Aorta (tissue), 5 donors: ENCODE measurements around the gene PRELID2. TPM values are rescaled to one million over a fixed set of nuclear protein-coding genes. Genes with fewer than 3 reads are reported as not detected.
A peak's percentile ranks its signal among the peaks of the same experiment; 100 is the strongest.

Source experiments
- ATAC-seq: fragments of 200-7000 bp; cut with Tn5 transposase; one replicate; pipeline ENCODE4 v1.9.1; 2022; ENCODE audit warnings: moderate library complexity; ENCODE audit not compliant: low FRiP score
- DNase-seq, 2 donors: peaks; one replicate each; pipeline ENCODE4 v3.0.0-alpha.2; 2020
- H3K27ac ChIP-seq, 2 donors: one replicate each; pipeline ENCODE4 v1.5.1; 2013; ENCODE audit warnings: low read length in 2 of 2, mild to moderate bottlenecking in 2 of 2, moderate library complexity in 2 of 2, control low read depth in 1 of 2, inconsistent platforms in 1 of 2, low read depth in 1 of 2
- H3K27me3 ChIP-seq, 2 donors: one replicate each; pipeline ENCODE4 v1.6.1; 2013; ENCODE audit warnings: control low read depth in 1 of 2, low read length in 1 of 2, mild to moderate bottlenecking in 1 of 2, moderate library complexity in 1 of 2; ENCODE audit not compliant: insufficient read depth in 2 of 2, control insufficient read depth in 1 of 2
- H3K36me3 ChIP-seq, 2 donors: one replicate each; pipeline ENCODE4 v1.6.1; 2013; ENCODE audit warnings: control low read depth in 1 of 2, low read length in 1 of 2, mild to moderate bottlenecking in 1 of 2; ENCODE audit not compliant: insufficient read depth in 2 of 2, control insufficient read depth in 1 of 2
- H3K4me1 ChIP-seq, 2 donors: one replicate each; pipeline ENCODE4 v1.6.1; 2013; ENCODE audit warnings: low read length in 2 of 2, control low read depth in 1 of 2, mild to moderate bottlenecking in 1 of 2, moderate library complexity in 1 of 2; ENCODE audit not compliant: insufficient read depth in 2 of 2, control insufficient read depth in 1 of 2
- H3K4me3 ChIP-seq, 2 donors: one replicate each; pipeline ENCODE4 v1.5.1; 2013; ENCODE audit warnings: low read length in 2 of 2, control low read depth in 1 of 2, mild to moderate bottlenecking in 1 of 2
- H3K9me3 ChIP-seq: one replicate; pipeline ENCODE4 v1.6.1; 2013; ENCODE audit warnings: mild to moderate bottlenecking, low read length; ENCODE audit not compliant: control insufficient read depth
- WGBS, 2 donors: extraction: QIAGEN DNeasy Blood & Tissue Kit; methylation state at CpG; one replicate each; pipeline ENCODE4 v1.1.7; 2013; 5-methylcytosine and 5-hydroxymethylcytosine counted together
- intact Hi-C, 2 donors: fragments of 100-400 bp; cut with DNase I; formaldehyde crosslinking; loops; one replicate each; pipeline versions ENCODE4 v1.14.2 to v1.15.0; 2022
- polyA plus RNA-seq, 2 donors: library from polyadenylated mRNA; stranded (reverse); fragments of 200-250 nt; gene quantifications; one replicate each; pipeline ENCODE4 v1.2.3, GENCODE V29; 2013
- total RNA-seq, 2 donors: library from RNA; stranded (reverse); fragmentation: NEBNext Ultra II Directional; extraction: Animal tissue kit (Norgen Biotek cat#: 25700); gene quantifications; one replicate each; pipeline ENCODE4 v1.2.1, GENCODE V29; 2021
- donor health status: healthy with polysubstance abuse.
- donor health status: Bipolar disorder and iron deficiency.
- donor health status: DM: no; HTN: no; CAD: no.
- donor health status: DM: no; HTN: no; CAD: no.
- donor health status: DM: yes; HTN: yes; CAD: no.

Gene PRELID2
- total and polyA plus RNA-seq, 4 donors = 4.3 to 28.7 (median 15.8) TPM

DNA sequence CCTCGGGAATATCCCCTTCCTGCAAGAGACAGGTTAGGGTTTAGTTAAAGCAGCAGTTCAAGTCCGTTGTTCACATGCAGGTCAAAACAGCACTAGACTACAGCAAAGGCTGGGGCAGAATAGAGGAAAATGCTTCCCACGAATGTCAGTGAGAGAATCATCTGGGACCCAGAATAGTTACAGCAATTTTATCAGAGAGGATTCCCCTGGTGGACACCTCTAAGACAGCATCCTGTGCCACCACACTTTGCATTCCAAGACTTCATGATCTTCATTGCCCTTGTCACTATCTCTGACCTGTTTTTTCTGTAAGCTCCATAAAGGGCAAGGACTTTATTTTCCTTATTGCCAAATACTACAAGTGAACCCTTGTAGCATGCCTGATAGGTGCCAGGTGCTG lies 24.8 kb upstream of the PRELID2 start:
- Histone ChIP-seq H3K4me1 (no peaks in the 10 kb centered on the region), H3K36me3 (no peaks in the 10 kb centered on the region), H3K4me3 (no peak overlapping the region), H3K9me3 (no peaks in the 10 kb centered on the region), H3K27ac (no peak overlapping the region), H3K27me3 (peaks cover 0 to 2% of the 10 kb centered on the region in 2 donors)
- DNase-seq (no peak), ATAC-seq (no peak)
- intact Hi-C loops = no loop called here
- 76 to 81% methylated on average over 3 of the region's 3 CpGs for WGBS, 2 donors

DNA sequence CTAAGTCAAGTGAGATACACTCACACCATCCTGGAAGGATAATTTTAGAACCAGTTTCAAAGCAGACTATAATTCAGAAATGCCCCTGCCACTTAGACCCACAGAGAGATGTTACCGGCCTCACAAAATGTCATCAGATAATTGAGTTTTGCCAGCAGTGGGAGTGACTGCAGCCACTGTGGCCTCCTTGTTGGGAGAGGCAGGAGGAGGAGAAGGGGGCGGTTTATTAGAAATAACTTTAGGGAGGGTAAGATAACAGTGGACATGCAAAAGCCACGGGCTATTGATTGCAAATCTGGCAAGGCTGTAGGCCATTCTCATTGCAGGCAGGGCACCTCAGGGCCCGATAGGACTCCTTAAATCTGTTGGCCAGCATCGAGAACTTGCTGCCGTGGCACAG lies 24.3 kb upstream of the PRELID2 start:
- Histone ChIP-seq H3K9me3 (no peaks in the 10 kb centered on the region), H3K27ac (no peak overlapping the region), H3K36me3 (no peaks in the 10 kb centered on the region), H3K4me3 (no peak overlapping the region), H3K27me3 (peaks cover 0 to 2% of the 10 kb centered on the region in 2 donors), H3K4me1 (no peaks in the 10 kb centered on the region)
- intact Hi-C loops = no loop called here
- 78 to 81% methylated on average over 6 of the region's 6 CpGs for WGBS, 2 donors
- no peak for DNase-seq
- no peak for ATAC-seq

DNA sequence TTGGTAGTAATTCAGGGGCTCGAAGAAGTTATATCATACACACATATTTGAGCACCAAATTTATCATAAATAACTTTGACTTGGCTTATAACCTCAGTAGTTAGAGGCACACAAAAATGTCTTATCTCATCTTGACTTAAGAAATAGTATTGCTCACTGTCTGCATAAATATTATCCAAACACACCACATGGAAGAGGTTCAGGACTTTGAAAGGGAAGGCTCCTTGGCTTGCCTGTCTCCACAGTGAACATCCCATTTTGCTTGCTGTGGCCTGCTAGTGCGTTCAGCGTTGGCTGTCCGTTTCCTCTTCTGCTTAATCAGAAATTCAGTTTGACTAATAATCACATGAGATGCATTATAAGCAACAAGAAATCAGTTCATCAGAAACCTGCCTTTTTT lies 23.8 kb upstream of the PRELID2 start:
- H3K36me3 ChIP-seq = no peaks in the 10 kb centered on the region
- H3K9me3 ChIP-seq = no peaks in the 10 kb centered on the region
- ATAC-seq = no peak
- H3K4me3 ChIP-seq = no peak overlapping the region
- WGBS, 2 donors = 74 to 76% methylated on average over 4 of the region's 4 CpGs
- intact Hi-C loops = no loop called here
- no peak for DNase-seq
- no peaks in the 10 kb centered on the region for H3K27me3 ChIP-seq
- no peaks in the 10 kb centered on the region for H3K4me1 ChIP-seq
- H3K27ac ChIP-seq = no peak overlapping the region

DNA sequence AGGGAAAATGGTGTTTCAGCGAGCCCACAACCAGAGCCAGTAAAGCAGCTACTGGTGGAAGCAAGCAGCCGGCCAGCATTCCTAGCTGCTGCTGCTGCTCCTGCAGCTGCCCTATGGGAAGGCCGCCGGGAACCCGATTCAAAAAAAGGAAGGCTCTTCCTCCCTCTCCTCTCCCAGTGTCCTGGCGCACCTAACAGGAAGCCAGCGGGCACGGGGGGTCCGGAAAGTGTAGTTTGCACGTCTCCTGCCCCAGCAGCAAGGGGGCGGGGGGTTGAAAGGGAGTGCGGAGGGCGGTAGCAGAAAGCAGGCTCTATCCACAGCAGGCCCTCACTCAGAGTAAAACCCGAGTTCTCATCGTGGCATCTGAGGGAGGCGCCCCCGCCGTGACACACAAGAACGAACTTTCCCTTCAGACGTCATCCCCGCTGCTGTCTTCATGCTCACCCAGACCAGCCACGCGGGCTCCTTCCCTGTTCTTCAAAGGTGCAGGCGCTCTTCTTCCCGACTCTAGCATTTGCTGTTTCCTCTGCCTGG lies 21.2 kb upstream of the PRELID2 start:
- no peaks in the 10 kb centered on the region for H3K36me3 ChIP-seq
- 5 to 8% methylated on average over 25 of the region's 25 CpGs for WGBS, 2 donors
- intact Hi-C loops = no loop called here
- H3K4me1 ChIP-seq = no peaks in the 10 kb centered on the region
- no peaks in the 10 kb centered on the region for H3K9me3 ChIP-seq
- H3K27me3 ChIP-seq = no peaks in the 10 kb centered on the region
- H3K4me3 ChIP-seq = peak overlapping the region in 1 of 2 donors; percentile 0
- DNase-seq (peak; percentile 68 to 82), ATAC-seq (peak; percentile 68)
- H3K27ac ChIP-seq = no peak overlapping the region

DNA sequence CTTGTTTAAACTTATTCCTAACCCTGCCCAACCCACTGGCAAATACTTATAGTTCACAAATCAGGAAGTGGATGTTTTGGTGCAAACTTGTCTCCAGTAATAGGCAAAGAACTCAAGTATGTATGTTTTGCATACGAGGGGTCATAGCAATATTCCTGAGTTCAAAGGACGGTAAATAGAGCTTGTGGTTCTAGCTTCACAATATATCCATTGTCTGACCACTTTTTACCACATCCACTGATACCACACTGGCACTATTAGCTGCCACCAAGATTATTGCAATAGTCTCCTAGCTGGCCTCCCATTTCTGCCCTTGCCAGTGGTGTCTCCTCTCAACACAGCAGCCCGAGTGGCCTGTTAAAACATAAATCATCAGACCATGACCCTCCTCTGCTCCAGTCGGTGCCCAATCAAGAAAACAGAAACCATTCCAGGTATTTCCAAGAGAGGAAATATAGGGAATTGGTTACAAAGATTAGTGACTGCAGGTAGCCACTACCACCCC lies 20.7 kb upstream of the PRELID2 start:
- intact Hi-C loops = no loop called here
- ATAC-seq (no peak), DNase-seq (no peak)
- H3K4me3 ChIP-seq = no peak overlapping the region
- H3K27me3 ChIP-seq = no peaks in the 10 kb centered on the region
- H3K36me3 ChIP-seq = no peaks in the 10 kb centered on the region
- 55 to 59% methylated on average over 4 of the region's 4 CpGs for WGBS, 2 donors
- H3K27ac ChIP-seq = no peak overlapping the region
- H3K9me3 ChIP-seq = no peaks in the 10 kb centered on the region
- H3K4me1 ChIP-seq = no peaks in the 10 kb centered on the region

DNA sequence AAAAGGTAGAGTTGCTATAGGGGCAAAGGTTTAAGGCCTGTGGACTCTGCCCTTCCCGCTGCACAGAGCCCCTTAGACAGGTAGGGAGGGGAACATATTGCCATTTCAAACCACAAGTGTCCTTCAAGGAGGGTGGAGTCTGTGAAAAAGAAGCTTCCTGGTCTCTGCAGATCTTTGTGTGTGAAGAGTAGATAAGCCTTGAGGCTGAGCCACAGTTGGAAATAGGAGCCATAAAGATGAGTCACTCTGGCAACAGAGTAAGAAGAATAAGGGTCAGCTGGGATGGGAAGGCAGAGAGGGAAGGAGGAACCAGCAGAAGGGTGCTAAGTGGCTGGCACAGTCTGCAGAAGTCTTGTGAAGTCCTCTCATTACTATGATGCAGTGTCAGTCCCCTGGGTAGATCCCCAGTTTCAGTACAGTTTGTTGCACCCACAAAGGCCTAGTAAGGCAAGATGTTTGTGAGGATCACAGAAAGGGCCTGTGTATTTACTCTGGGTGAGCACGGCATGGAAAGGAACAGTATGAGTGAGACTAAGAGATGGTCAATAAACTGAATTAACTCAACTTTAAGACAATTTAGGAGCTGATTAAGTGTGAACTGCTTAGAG lies 19.6 kb upstream of the PRELID2 start:
- no peaks in the 10 kb centered on the region for H3K36me3 ChIP-seq
- no peaks in the 10 kb centered on the region for H3K9me3 ChIP-seq
- H3K27ac ChIP-seq = no peak overlapping the region
- DNase-seq (no peak), ATAC-seq (peak; percentile 68)
- intact Hi-C loops = no loop called here
- WGBS, 2 donors = 91 to 94% methylated on average over 2 of the region's 2 CpGs
- H3K27me3 ChIP-seq = no peaks in the 10 kb centered on the region
- H3K4me1 ChIP-seq = no peaks in the 10 kb centered on the region
- no peak overlapping the region for H3K4me3 ChIP-seq

DNA sequence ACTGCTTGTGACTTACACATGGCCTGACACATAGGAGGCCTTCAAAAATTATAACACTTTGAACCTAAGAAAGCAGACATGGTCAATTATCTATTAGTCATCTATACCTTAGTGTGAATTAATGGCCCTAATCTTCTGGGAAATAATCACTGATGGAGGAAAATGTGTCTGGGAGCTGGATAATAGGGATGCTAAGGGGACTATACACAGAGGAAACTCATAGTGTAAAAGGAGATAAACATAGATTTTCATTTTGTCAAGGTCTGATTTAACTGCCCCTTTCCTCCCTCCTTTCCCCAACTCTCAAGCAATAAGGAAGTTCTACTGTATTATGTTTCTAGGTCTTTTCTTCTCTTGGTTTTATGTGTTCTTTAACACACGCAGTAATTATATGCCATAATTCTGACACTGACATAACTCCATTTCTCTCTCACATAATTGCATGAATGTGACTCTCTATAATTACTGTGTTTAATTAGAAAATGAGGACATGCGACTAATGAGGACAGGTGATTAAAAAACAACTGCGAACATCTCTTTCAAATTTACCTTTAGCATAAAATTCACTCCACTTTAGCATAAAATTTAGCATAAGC lies 18.7 kb upstream of the PRELID2 start:
- DNase-seq (no peak), ATAC-seq (no peak)
- no peaks in the 10 kb centered on the region for H3K36me3 ChIP-seq
- H3K9me3 ChIP-seq = no peaks in the 10 kb centered on the region
- H3K4me3 ChIP-seq = no peak overlapping the region
- no peaks in the 10 kb centered on the region for H3K4me1 ChIP-seq
- 97 to 99% methylated on average over 3 of the region's 3 CpGs for WGBS, 2 donors
- no peak overlapping the region for H3K27ac ChIP-seq
- intact Hi-C loops = no loop called here
- no peaks in the 10 kb centered on the region for H3K27me3 ChIP-seq

DNA sequence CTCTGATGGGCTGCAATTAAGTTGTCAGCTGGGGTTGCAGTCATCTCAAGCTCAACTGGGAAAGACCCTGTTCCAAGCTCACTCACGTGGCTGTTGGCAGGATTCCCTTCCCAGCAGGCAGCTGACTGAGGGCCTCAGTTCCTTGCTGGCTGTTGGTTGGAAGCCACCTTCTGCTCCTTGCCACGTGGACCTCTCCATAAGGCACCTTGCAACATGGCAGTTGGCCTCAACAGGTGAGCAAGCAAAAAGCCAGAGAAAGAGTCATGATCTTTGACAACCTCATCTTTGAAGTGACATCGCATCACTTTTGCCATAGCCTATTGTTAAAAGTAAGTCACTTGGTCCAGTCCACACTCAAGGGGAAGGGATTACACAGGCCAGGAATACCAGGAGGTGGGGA lies 17.8 kb upstream of the PRELID2 start:
- Histone ChIP-seq H3K4me1 (no peaks in the 10 kb centered on the region), H3K27ac (no peak overlapping the region), H3K27me3 (no peaks in the 10 kb centered on the region), H3K9me3 (no peaks in the 10 kb centered on the region), H3K36me3 (no peaks in the 10 kb centered on the region), H3K4me3 (no peak overlapping the region)
- intact Hi-C loops = no loop called here
- ATAC-seq (no peak), DNase-seq (no peak)
- WGBS, 2 donors = 65 to 71% methylated on average over 3 of the region's 3 CpGs

DNA sequence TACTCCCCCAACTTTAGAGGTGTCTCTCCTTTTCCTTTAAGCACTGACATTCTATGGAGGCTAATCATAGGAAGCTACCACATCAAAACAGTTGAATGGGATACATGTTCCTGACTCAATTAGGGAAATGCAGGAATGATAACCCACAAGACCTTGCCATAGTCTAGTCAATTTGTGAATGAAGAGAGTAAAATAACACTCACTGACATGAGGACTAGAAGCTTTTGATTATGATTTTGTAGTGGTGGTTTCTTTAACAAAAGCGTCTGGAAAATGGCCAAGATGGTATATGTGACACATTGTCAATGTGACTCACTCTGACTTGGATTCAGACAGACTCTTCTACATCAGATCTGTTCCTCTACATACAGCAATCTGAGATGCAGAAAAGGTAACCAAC lies 13.7 kb upstream of the PRELID2 start:
- intact Hi-C loops = no loop called here
- ATAC-seq = no peak
- 71 to 82% methylated on average over 1 of the region's 1 CpG for WGBS, 2 donors

More for the DNA sequence above, 13.7 kb upstream of the PRELID2 start:
- no peak for DNase-seq
- Histone ChIP-seq H3K4me3 (no peak overlapping the region), H3K27ac (no peak overlapping the region), H3K36me3 (no peaks in the 10 kb centered on the region), H3K27me3 (no peaks in the 10 kb centered on the region), H3K9me3 (peaks cover 1% of the 10 kb centered on the region), H3K4me1 (no peaks in the 10 kb centered on the region)
